HepG2 (cell line): Measurements from ENCODE around the gene CDK18. TPM values are rescaled to one million over a fixed set of nuclear protein-coding genes. Genes with fewer than 3 reads are reported as not detected.
A peak's percentile ranks its signal among the peaks of the same experiment; 100 is the strongest.

Experiments used
- ARID5B ChIP-seq: IDR thresholded peaks from 2 replicates; pipeline ENCODE4 v1.4.0; 2020; ENCODE audit warnings: mild to moderate bottlenecking, missing genetic modification reagents
- CAMTA2 ChIP-seq: sonication (generic); formaldehyde crosslinking; IDR thresholded peaks from 2 replicates; pipeline ENCODE4 v1.4.0; 2020; ENCODE audit warnings: mild to moderate bottlenecking, missing genetic modification reagents, borderline replicate concordance
- CREM ChIP-seq, 2 experiments: sonication (generic) in 1 of 2; formaldehyde crosslinking in 1 of 2; IDR thresholded peaks; 2 replicates each; pipeline versions ENCODE4 v1.4.0 to v1.6.1; 2016 to 2020; ENCODE audit warnings: antibody characterized with exemption in 1 of 2, mild to moderate bottlenecking in 1 of 2, missing genetic modification reagents in 1 of 2
- CSRNP1 ChIP-seq: sonication (generic); formaldehyde crosslinking; IDR thresholded peaks from 2 replicates; pipeline ENCODE4 v1.8.1; 2023; ENCODE audit warnings: mild to moderate bottlenecking, missing genetic modification reagents
- DNMT3B ChIP-seq: conservative IDR thresholded peaks from 2 replicates; pipeline ENCODE4 v1.6.1; 2016; ENCODE audit warnings: missing biosample characterization, control low read depth
- DPF2 ChIP-seq: sonication (generic); formaldehyde crosslinking; IDR thresholded peaks from 2 replicates; pipeline ENCODE4 v1.4.0; 2020; ENCODE audit warnings: mild to moderate bottlenecking, low read depth, missing genetic modification reagents, borderline replicate concordance
- FOSL1 ChIP-seq: sonication (generic); formaldehyde crosslinking; IDR thresholded peaks from 2 replicates; pipeline ENCODE4 v1.9.0; 2021; ENCODE audit warnings: missing genetic modification reagents, borderline replicate concordance
- KAT2B ChIP-seq: fragments of 150-350 bp; IDR thresholded peaks from 2 replicates; pipeline ENCODE4 v1.6.1; 2014; ENCODE audit warnings: low read depth, low read length, borderline replicate concordance
- KDM1A ChIP-seq: IDR thresholded peaks from 2 replicates; pipeline ENCODE4 v1.6.1; 2016; ENCODE audit warnings: missing compliant biosample characterization
- LBX2 ChIP-seq: sonication (generic); formaldehyde crosslinking; IDR thresholded peaks from 2 replicates; pipeline ENCODE4 v1.5.0; 2020; ENCODE audit warnings: missing genetic modification reagents, mild to moderate bottlenecking, borderline replicate concordance
- NFATC3 ChIP-seq: sonication (generic); formaldehyde crosslinking; IDR thresholded peaks from 2 replicates; pipeline ENCODE4 v1.5.1; 2020; ENCODE audit warnings: mild to moderate bottlenecking, missing genetic modification reagents
- RAD21 ChIP-seq: fragments of 450-650 bp; formaldehyde crosslinking; IDR thresholded peaks from 2 replicates; pipeline ENCODE4 v1.5.0; 2020; ENCODE audit warnings: mild to moderate bottlenecking
- RELA ChIP-seq: sonication (generic); formaldehyde crosslinking; IDR thresholded peaks from 2 replicates; pipeline ENCODE4 v1.4.0; 2020; ENCODE audit warnings: missing genetic modification reagents
- TBP ChIP-seq: sonication (generic); formaldehyde crosslinking; IDR thresholded peaks from 2 replicates; pipeline ENCODE4 v1.5.0; 2020; ENCODE audit warnings: missing genetic modification reagents
- TEAD2 ChIP-seq: sonication (generic); formaldehyde crosslinking; IDR thresholded peaks from 2 replicates; pipeline ENCODE4 v1.9.0; 2021; ENCODE audit warnings: missing genetic modification reagents
- ZBTB20 ChIP-seq: sonication (generic); formaldehyde crosslinking; IDR thresholded peaks from 2 replicates; pipeline ENCODE4 v1.8.1; 2023; ENCODE audit warnings: missing genetic modification reagents, low read depth, mild to moderate bottlenecking, borderline replicate concordance
- ZHX2 ChIP-seq, 2 experiments: sonication (generic) in 1 of 2; formaldehyde crosslinking in 1 of 2; IDR thresholded peaks; 2 replicates each; pipeline versions ENCODE4 v1.6.1 to v1.9.0; 2014 to 2022; ENCODE audit warnings: antibody characterized with exemption in 1 of 2, borderline replicate concordance in 1 of 2, inconsistent platforms in 1 of 2, low read depth in 1 of 2, missing genetic modification reagents in 1 of 2
- ZNF550 ChIP-seq: sonication (generic); formaldehyde crosslinking; IDR thresholded peaks from 2 replicates; pipeline ENCODE4 v1.4.0; 2020; ENCODE audit warnings: mild to moderate bottlenecking, missing genetic modification reagents, borderline replicate concordance
- polyA plus RNA-seq, 8 experiments: library from polyadenylated mRNA; depleted of rRNA in 3 of 8; stranded (reverse) in 7 of 8; unstranded in 1 of 8; fragments of >200 nt; fragmentation: Illumina TruSeq in 4 of 8; extraction: Trizol in 4 of 8; gene quantifications; 2 replicates each; pipeline versions ENCODE4 v1.2.1 to v1.2.3, GENCODE V29; 2011 to 2016; ENCODE audit warnings: low read depth in 4 of 8, missing spikeins in 1 of 8, mixed read lengths in 1 of 8; ENCODE audit not compliant: insufficient read depth in 1 of 8
- total RNA-seq, 5 experiments: library from RNA; depleted of rRNA; stranded (reverse); fragments of >200 nt; fragmentation: Illumina TruSeq; extraction: Trizol; gene quantifications; 2 replicates each; pipeline ENCODE4 v1.2.3, GENCODE V29; 2016; ENCODE audit warnings: low read depth in 1 of 5

The CDK18 gene
- total and polyA plus RNA-seq, 2 of the 13 experiments (the other 11 are each of a cell fraction or from before 2014, with no cell fraction given), result 6.4 to 38.8 TPM

DNA sequence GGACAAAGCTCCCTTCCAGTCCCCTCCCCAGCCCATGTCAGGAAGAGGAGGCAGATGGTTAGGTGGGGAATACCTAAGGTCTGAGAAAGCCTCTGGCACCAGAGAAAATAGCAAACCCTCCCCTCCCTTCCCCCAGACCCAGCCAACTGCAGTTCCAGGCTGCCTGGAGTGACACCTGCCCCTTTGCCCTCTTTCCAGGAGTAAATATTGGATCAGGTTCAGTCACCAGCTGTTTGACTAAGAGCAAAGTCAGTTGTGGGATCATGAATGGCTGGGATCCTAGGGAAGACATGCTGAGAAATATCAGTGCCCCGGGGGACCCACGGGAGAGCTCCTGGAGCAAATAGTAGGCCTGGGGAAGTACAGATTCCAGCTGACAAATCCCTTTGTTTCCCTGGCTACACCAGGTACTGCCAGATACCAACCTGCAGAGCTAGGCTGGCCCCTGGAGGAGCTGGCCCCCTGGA, 12.2 kb upstream of the CDK18 start (continued):
- TF ChIP-seq ZHX2 (IDR thresholded peaks at IDR 0.05; ENCODE audit: low read depth) (no peak), ZHX2 (CRISPR knock-in tag; IDR thresholded peaks at IDR 0.05; ENCODE audit: borderline replicate concordance) (no peak), DNMT3B (CRISPR knock-in tag) (no peak), LBX2 (CRISPR knock-in tag) (no peak), CAMTA2 (no peak), RELA (CRISPR knock-in tag) (no peak), KAT2B (no peak), CSRNP1 (CRISPR knock-in tag) (0 out of 2 replicates have a peak, but pooled peaks have one; percentile 44), NFATC3 (CRISPR knock-in tag) (no peak), ARID5B (CRISPR knock-in tag) (peak; percentile 93), ZNF550 (CRISPR knock-in tag) (no peak), TEAD2 (CRISPR knock-in tag) (no peak), RAD21 (CRISPR knock-in tag) (no peak), CREM (IDR thresholded peaks at IDR 0.05) (peak; percentile 63; the same call in 1 of the 2 replicates), CREM (CRISPR knock-in tag; IDR thresholded peaks at IDR 0.05) (no peak), DPF2 (CRISPR knock-in tag) (peak; percentile 80; the same call in 1 of the 2 replicates), KDM1A (no peak), ZBTB20 (CRISPR knock-in tag) (no peak; the same call in 1 of the 2 replicates), FOSL1 (CRISPR knock-in tag) (no peak), TBP (CRISPR knock-in tag) (no peak)
